Measurements from ENCODE around the gene MC3R.

The MC3R gene

GRCh38 chr20:56257604-56258003 is 9.1 kb downstream of the MC3R start:
- no peak for DNase-seq

- DNase-seq, result no peak
These were observed 11.4 kb downstream of the MC3R start for GRCh38 chr20:56259948-56260347.

- no peak for DNase-seq
These were observed 20.0 kb downstream of the MC3R start for GRCh38 chr20:56268536-56268935.

- no peak for DNase-seq
These were observed 23.4 kb downstream of the MC3R start for GRCh38 chr20:56271974-56272373.

GRCh38 chr20:56273491-56273890 is 25.0 kb downstream of the MC3R start:
- DNase-seq, result no peak

- DNase-seq, result no peak
These were observed 25.6 kb downstream of the MC3R start for GRCh38 chr20:56274156-56274555.

GRCh38 chr20:56278196-56278595 is 29.7 kb downstream of the MC3R start:
- DNase-seq, result no peak

- DNase-seq, result no peak
These were observed 37.0 kb downstream of the MC3R start for GRCh38 chr20:56285496-56285895.

GRCh38 chr20:56289652-56290051 is 41.1 kb downstream of the MC3R start:
- DNase-seq, result no peak

- DNase-seq, result no peak
These were observed 50.8 kb downstream of the MC3R start for GRCh38 chr20:56299362-56299761.
